ENCODE results near the gene EHD3.
A peak's percentile ranks its signal among the peaks of the same experiment; 100 is the strongest.

EHD3 gene

GRCh38 chr2:31233741-31234682 is at the start of gene EHD3:
Gene EHD3 (plus strand): TSS chr2:31234152. CDS start chr2:31234622, 470 bp downstream.
- DNase-seq (ENCODE audit: low read depth) = peak; percentile 42

- no peak for DNase-seq (ENCODE audit: low read depth)
Observed at GRCh38 chr2:31187166-31187565, 46.8 kb upstream of the EHD3 start.

GRCh38 chr2:31188131-31188530 is 45.8 kb upstream of the EHD3 start:
- no peak for DNase-seq (ENCODE audit: low read depth)

- no peak for DNase-seq (ENCODE audit: low read depth)
Observed at GRCh38 chr2:31189141-31189540, 44.8 kb upstream of the EHD3 start.

DNA sequence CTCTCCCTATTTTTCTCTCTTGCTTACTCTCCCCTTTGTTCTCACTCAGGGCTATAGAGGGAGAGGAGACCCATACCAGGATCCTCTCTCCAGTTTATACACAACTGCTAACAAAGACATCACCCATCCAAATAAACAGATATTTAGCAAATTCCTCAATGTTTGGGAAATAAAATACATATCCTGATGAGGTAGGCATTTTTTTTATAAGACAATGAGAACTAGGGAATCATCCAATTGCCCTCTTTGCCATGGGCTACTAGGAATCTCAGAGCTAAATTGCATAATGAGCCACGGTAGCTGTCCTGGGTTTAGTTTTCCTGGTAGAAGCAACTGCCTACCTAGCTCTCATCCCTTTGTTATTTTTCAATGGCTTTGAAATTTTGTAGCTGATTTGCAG is 43.8 kb upstream of the EHD3 start:
- no peak for DNase-seq (ENCODE audit: low read depth)

DNA sequence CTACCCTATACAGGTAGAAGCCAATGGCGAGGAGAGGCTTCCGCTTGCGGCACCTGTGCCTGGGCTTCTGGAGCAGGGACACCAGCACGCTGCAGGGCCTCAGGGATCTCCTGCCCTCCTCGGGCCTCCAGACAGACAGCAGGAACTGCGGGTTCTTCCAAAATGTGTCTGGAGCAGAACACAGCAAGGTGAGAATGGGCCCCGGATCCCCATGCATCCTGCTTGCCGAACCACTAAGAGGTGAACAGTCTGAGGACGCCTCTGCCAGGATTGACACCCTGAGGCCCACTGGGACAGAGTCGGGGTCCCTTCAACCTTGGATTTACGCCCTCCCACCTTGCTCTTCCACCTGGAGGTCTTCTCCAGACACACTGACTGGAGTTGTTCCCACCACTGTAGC is 42.0 kb upstream of the EHD3 start:
- no peak for DNase-seq (ENCODE audit: low read depth)

DNA sequence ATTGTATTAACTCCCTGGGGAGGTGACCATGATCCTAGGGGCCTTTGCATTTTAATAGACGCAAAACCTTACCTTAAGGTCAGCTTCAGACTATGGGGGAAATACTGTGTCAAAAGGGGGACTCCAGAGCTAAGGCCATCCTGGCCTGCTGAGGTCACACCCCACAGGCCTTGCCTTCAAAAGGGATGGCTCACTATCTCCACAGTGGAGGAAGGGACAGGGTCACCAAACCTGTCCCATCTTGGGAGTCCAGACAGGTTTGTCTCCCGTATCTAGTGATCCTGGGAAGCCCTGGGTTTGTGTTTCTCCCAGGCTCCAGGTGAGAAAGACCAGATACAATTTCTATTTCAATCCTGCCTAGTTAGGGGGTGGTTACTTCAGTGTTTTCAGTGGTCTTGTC is 41.6 kb upstream of the EHD3 start:
- no peak for DNase-seq (ENCODE audit: low read depth)

DNA sequence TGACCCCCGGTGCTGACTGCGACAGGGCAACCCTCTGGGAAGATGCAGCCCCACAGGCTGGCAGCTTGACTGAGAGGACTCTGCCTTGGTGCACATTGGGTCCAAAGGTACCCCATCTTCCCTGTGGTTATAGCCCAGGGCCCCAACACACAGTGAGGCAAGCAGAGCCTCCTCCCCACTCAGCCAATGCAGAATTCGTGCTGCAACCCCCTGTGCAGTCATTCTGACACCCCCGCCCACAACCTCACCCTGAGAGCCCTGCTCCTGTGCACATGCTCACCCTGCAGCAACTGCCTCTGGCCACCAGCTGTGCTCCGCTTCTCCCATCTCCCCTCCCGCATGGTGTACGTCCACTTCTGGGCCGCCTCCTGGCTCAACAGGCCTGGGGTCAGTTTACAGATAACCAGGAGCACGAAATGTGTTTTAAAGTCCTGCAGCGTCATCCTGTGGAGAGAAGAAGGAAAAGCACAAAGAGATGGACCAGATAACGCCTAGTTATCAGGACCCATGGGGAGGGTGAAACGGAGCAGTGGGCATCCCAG is 41.0 kb upstream of the EHD3 start:
- DNase-seq (ENCODE audit: low read depth) = no peak

- no peak for DNase-seq (ENCODE audit: low read depth)
Observed at GRCh38 chr2:31193806-31194205, 40.1 kb upstream of the EHD3 start.

- DNase-seq (ENCODE audit: low read depth) = no peak
Observed at GRCh38 chr2:31196622-31197021, 37.3 kb upstream of the EHD3 start.

- DNase-seq (ENCODE audit: low read depth) = no peak
Observed at GRCh38 chr2:31197166-31197565, 36.8 kb upstream of the EHD3 start.

GRCh38 chr2:31197669-31198068 is 36.3 kb upstream of the EHD3 start:
- DNase-seq (ENCODE audit: low read depth) = no peak

DNA sequence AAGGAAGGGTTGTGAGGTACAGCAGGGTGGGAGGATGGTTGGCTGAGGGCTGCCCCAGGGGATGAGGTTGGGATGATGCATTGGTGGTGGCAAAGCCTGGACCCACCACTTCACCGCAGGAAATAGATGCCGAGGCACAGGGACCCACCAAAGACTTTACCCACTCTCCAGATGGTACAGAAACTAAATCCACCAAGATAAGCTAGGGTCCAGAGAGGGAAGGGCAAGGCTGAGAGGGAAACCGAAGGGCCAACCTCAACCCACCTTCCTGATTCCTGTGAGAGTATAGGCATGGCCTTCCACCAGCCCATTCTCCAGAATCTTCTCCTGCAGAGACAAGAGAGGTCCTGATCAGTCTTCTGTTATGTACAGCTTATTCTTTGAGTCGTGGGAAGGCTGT is 34.7 kb upstream of the EHD3 start:
- DNase-seq (ENCODE audit: low read depth) = no peak

DNA sequence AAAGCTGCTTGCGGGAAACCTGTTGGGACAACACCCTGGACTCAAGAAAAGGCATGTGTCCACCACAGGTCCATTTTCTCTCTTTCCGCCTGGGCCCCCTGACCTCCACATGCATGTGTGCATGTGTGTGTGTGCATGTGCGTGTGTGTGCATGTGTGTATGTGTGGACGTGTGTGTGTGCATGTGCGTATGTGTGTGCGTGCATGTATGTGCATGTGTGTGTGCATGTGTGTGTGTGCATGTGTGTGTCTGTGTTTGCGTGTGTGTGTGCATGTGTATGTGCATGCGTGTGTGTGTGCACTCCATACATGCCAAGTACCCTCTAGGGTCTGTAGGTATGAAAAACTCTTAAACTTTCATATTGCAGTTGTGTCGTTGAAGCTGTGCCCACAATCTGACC is 33.0 kb upstream of the EHD3 start:
- DNase-seq (ENCODE audit: low read depth) = no peak

GRCh38 chr2:31202041-31202440 is 31.9 kb upstream of the EHD3 start:
- DNase-seq (ENCODE audit: low read depth) = no peak

DNA sequence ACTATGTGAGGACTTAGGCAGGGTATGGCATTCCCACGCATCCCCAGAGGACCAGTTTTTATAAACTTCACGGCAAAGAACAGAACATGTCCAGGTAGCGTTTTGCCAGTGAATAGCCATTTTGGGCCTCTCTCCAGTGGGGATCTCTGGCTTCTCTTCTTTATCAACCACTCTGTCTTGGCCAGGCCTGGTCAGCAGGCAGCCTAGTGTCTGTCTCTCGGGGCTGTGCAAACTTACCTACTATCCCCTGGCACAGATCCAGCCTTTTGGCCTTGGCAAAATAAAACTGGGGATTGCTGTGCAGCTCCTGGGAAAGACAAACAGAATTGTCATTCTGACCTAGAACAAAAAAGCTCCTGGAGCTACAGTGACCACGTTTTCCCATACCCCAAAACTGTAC is 31.1 kb upstream of the EHD3 start:
- DNase-seq (ENCODE audit: low read depth) = no peak

DNA sequence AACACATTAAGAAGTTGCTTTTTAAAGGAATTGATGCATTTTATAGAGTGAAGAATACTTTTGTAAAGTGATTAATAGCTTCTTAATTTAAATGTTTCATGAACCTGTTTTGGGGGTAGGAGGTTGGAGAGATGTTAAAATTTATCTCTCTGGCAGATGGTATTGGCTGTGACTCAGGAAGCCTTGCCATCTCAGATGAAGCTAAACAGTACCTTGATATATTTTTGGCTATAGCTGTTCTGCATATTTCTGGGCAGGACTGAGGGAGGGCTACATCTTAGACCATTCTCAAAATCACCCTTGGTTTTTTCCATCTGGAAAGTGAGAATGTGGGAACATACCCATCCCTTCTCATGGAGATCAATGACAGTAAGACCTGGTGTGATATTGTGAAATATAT is 30.0 kb upstream of the EHD3 start:
- DNase-seq (ENCODE audit: low read depth) = no peak

GRCh38 chr2:31204783-31205182 is 29.2 kb upstream of the EHD3 start:
- no peak for DNase-seq (ENCODE audit: low read depth)

DNA sequence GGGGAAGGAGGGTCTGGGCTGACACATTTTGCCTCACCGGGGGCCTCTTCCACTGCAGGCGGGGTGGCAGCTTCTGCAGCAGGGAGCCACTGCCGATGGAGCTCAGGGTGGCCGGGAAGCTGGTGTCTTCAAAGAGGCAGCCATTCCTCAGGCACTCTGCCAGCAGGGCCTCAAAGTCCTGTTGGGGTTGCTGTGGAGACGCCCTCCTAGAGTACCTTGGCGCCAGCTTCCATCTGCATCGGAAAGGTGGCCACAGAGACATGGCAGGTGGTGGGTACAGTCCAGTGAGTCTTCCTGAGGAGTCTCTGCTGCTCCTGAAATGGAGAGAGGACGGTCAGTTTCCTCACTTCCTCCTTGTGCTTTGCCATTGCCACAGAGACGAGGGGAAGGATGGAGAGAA is 28.8 kb upstream of the EHD3 start:
- no peak for DNase-seq (ENCODE audit: low read depth)

DNA sequence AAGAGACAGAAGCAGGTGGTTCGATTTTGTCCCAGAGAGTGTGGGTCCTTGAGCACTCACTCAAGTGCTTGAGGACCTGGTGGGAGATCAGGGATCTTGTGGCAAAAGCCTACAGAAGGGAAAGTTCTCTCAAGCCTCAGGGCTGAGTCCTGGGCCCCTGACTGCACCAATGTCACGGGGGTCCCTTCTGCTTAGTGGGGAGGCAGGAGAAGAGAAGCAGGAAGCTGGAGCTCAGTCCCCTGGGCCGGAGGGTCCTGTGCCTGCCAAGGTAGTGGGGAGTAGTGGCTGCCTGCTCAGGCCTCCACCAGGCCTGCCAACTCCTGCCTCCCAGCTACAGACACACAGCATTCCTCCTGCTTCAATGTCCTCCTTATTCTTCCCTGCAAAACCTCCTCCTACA is 28.3 kb upstream of the EHD3 start:
- no peak for DNase-seq (ENCODE audit: low read depth)

GRCh38 chr2:31207790-31208189 is 26.2 kb upstream of the EHD3 start:
- DNase-seq (ENCODE audit: low read depth) = no peak

- no peak for DNase-seq (ENCODE audit: low read depth)
Observed at GRCh38 chr2:31208240-31208639, 25.7 kb upstream of the EHD3 start.

- DNase-seq (ENCODE audit: low read depth) = no peak
Observed at GRCh38 chr2:31212659-31213600, 21.0 kb upstream of the EHD3 start.
